ENCODE data around the gene HOOK2. TPM values are rescaled to one million over a fixed set of nuclear protein-coding genes. Genes with fewer than 3 reads are reported as not detected.

Gene HOOK2
- total and polyA plus RNA-seq, 2 of the 8 experiments (the other 6 are each of a cell fraction or from before 2014, with no cell fraction given): 23.8 to 63.2 TPM

GRCh38 chr19:12757544-12758274 is 17.6 kb downstream of the HOOK2 start:
- Histone ChIP-seq H2BK5ac (ENCODE audit: low read depth, low read length) (no peak overlapping the region), H2BK120ac (replicated peaks; ENCODE audit: low read depth, low read length) (no peak overlapping the region), H3K9ac (replicated peaks in 1 of 4; ENCODE audit: extremely low read depth in 1 of 4, low read depth in 3 of 4, low read length in 3 of 4) (peak overlapping the region in 2 of 4 experiments; percentile 25 to 38; a peak in 2 of 7 replicates), H3K4me2 (ENCODE audit: insufficient read depth in 1 of 2, low read depth in 2 of 2, low read length in 2 of 2) (peak overlapping the region; percentile 2 to 86), H2BK20ac (ENCODE audit: low read length) (no peak overlapping the region), H4K91ac (replicated peaks; ENCODE audit: insufficient read length, low read length) (no peak overlapping the region), H2BK12ac (ENCODE audit: low read depth, low read length) (no peak overlapping the region), H3K27me3 (replicated peaks in 1 of 4; ENCODE audit: control insufficient read depth in 3 of 4, extremely low read depth in 1 of 4, insufficient read depth in 3 of 4, low read length in 3 of 4) (no peaks in the 10 kb centered on the region; a peak in 1 of 7 replicates), H3K36me3 (ENCODE audit: control insufficient read depth in 2 of 4, insufficient read depth in 4 of 4, low read length in 3 of 4) (peaks cover 1 to 3% (median 3%) of the 10 kb centered on the region in 4 experiments; a peak in 4 of 8 replicates), H3K79me1 (ENCODE audit: low read depth, low read length) (no peaks in the 10 kb centered on the region), H3K9me3 (ENCODE audit: insufficient read depth in 2 of 2, low read depth in 1 of 2, low read length in 1 of 2) (no peaks in the 10 kb centered on the region), H4K8ac (ENCODE audit: extremely low read depth, insufficient read depth, low read length) (peak overlapping the region; percentile 62; the same call in 1 of the 2 replicates), H3K4ac (replicated peaks; ENCODE audit: insufficient read length, low read depth, low read length) (no peak overlapping the region), H3K56ac (replicated peaks; ENCODE audit: insufficient read length, low read depth, low read length) (no peak overlapping the region), H2AFZ (ENCODE audit: low read length) (0 out of 2 replicates have a peak overlapping the region, but pooled peaks have one; percentile 84), H3K14ac (ENCODE audit: insufficient read length) (no peak overlapping the region), H2BK15ac (ENCODE audit: low read length) (no peak overlapping the region), H4K5ac (ENCODE audit: insufficient read length, low read depth, low read length) (no peak overlapping the region), H3K23me2 (ENCODE audit: low read depth, low read length) (peaks cover 2% of the 10 kb centered on the region; the same call in 1 of the 2 replicates), H2AK5ac (ENCODE audit: low read depth, low read length) (no peak overlapping the region), H3K27ac (ENCODE audit: low read depth, low read length) (no peak overlapping the region), H3K4me3 (ENCODE audit: extremely low read depth in 1 of 4, insufficient read depth in 2 of 4, low read depth in 3 of 4, low read length in 4 of 4) (peak overlapping the region; percentile 12 to 59 (median 27); a peak in 6 of 8 replicates), H3K4me1 (replicated peaks in 1 of 4; ENCODE audit: control insufficient read depth in 3 of 4, insufficient read depth in 4 of 4, low read length in 3 of 4) (peaks cover 0 to 6% (median 2%) of the 10 kb centered on the region in 4 experiments; a peak in 3 of 7 replicates), H3K79me2 (ENCODE audit: control insufficient read depth in 1 of 2, insufficient read depth in 2 of 2, low read length in 2 of 2) (no peaks in the 10 kb centered on the region), H3K18ac (ENCODE audit: extremely low read depth, low read length) (peak overlapping the region; percentile 32; the same call in 1 of the 2 replicates), H4K20me1 (replicated peaks in 1 of 2; ENCODE audit: control insufficient read depth in 1 of 2, insufficient read depth in 2 of 2, low read length in 2 of 2) (no peaks in the 10 kb centered on the region), H3K23ac (ENCODE audit: insufficient read length) (no peak overlapping the region)
- FAIRE-seq: no peak
- ChIA-PET POLR2A (ENCODE audit: partially characterized antibody) (interaction anchor here (0.6 to 6.5 kb wide), 21 partner anchors 8 to 80 kb away, joined by 3 to 50 read pairs (median 4); partner anchors contain the start of genes DHPS, GET3, PRDX2 and RTBDN), CTCF (ENCODE audit: partially characterized antibody) (interaction anchor here (0.8 to 17.5 kb wide), 13 partner anchors 9 to 116 kb away, joined by 3 to 288 read pairs (median 11); partner anchors contain the start of genes GET3, HOOK2, JUNB and PRDX2)
- DNase-seq (ENCODE audit: low read depth in 1 of 2, low spot score in 2 of 2): peak; percentile 83 to 95
- WGBS, 2 experiments (ENCODE audit: extremely low coverage in 1 of 2, insufficient coverage in 1 of 2, insufficient read length in 1 of 2, insufficient replicate concordance in 2 of 2, low coverage in 1 of 2, low lambda C conversion rate in 2 of 2, missing lambda C conversion rate in 1 of 2): 7% methylated on average over 60 of the region's 60 CpGs; no CpG with 5 or more reads in 1 of the 2 experiments
- TF ChIP-seq SAP30 (IDR thresholded peaks at IDR 0.05; ENCODE audit: insufficient read depth, insufficient replicate concordance, low read length): no peak
- TF ChIP-seq CBX8 (IDR thresholded peaks at IDR 0.05; ENCODE audit: borderline replicate concordance, low read depth, low read length): no peak
- no peak for TF ChIP-seq JUN (IDR thresholded peaks at IDR 0.05; ENCODE audit: low read depth, low read length)
- TF ChIP-seq SUZ12 (IDR thresholded peaks at IDR 0.05; ENCODE audit: low read length): no peak
- peak; percentile 10; the same call in 1 of the 2 replicates for TF ChIP-seq EGR1 (IDR thresholded peaks at IDR 0.05; ENCODE audit: borderline replicate concordance, low read depth, low read length)
- peak; percentile 52 for TF ChIP-seq CREB1 (IDR thresholded peaks at IDR 0.05)
- peak in 1 of 2 experiments; percentile 65; a peak in 1 of 4 replicates for TF ChIP-seq HDAC2 (IDR thresholded peaks at IDR 0.05; ENCODE audit: borderline replicate concordance in 1 of 2, low read depth in 2 of 2, low read length in 2 of 2)
- TF ChIP-seq TAF7 (optimal IDR thresholded peaks at IDR 0.05; ENCODE audit: borderline replicate concordance, low read depth, low read length): peak; percentile 51
- TF ChIP-seq KDM5A (IDR thresholded peaks at IDR 0.05; ENCODE audit: low read length): no peak
- 0 out of 2 replicates have a peak, but pooled peaks have one; percentile 20 for TF ChIP-seq SP1 (IDR thresholded peaks at IDR 0.05; ENCODE audit: low read depth, low read length)
